Effector CD8-positive, alpha-beta T cell (primary cell): ENCODE results near the gene KIRREL3.

Experiments
- DNase-seq: peaks from one replicate; lab custom pipeline; 2025; lab: John Stamatoyannopoulos, UW

The KIRREL3 gene

GRCh38 chr11:126782810-126783209, 217.8 kb downstream of the KIRREL3 start:
- no peak for DNase-seq

GRCh38 chr11:126781942-126782341, 218.6 kb downstream of the KIRREL3 start:
- no peak for DNase-seq

- no peak for DNase-seq
These were observed 224.5 kb downstream of the KIRREL3 start for GRCh38 chr11:126776119-126776518.

GRCh38 chr11:126772267-126772666, 228.3 kb downstream of the KIRREL3 start:
- no peak for DNase-seq

- DNase-seq = no peak
These were observed 231.9 kb downstream of the KIRREL3 start for GRCh38 chr11:126768702-126769101.

- no peak for DNase-seq
These were observed 234.1 kb downstream of the KIRREL3 start for GRCh38 chr11:126766440-126766839.

GRCh38 chr11:126765196-126765595, 235.4 kb downstream of the KIRREL3 start:
- no peak for DNase-seq

GRCh38 chr11:126764231-126764630, 236.3 kb downstream of the KIRREL3 start:
- DNase-seq = no peak

- DNase-seq = no peak
These were observed 243.7 kb downstream of the KIRREL3 start for GRCh38 chr11:126756855-126757254.

- DNase-seq = no peak
These were observed 244.1 kb downstream of the KIRREL3 start for GRCh38 chr11:126756421-126756820.

- no peak for DNase-seq
These were observed 245.0 kb downstream of the KIRREL3 start for GRCh38 chr11:126755526-126755925.

- DNase-seq = no peak
These were observed 245.8 kb downstream of the KIRREL3 start for GRCh38 chr11:126754591-126755426.

GRCh38 chr11:126753990-126754389, 246.6 kb downstream of the KIRREL3 start:
- no peak for DNase-seq

GRCh38 chr11:126751242-126751641, 249.3 kb downstream of the KIRREL3 start:
- DNase-seq = no peak

GRCh38 chr11:126748793-126749192, 251.8 kb downstream of the KIRREL3 start:
- no peak for DNase-seq

- no peak for DNase-seq
These were observed 252.3 kb downstream of the KIRREL3 start for GRCh38 chr11:126748100-126748791.

GRCh38 chr11:126747315-126747714, 253.3 kb downstream of the KIRREL3 start:
- no peak for DNase-seq

- no peak for DNase-seq
These were observed 254.1 kb downstream of the KIRREL3 start for GRCh38 chr11:126746443-126746842.

- DNase-seq = no peak
These were observed 255.9 kb downstream of the KIRREL3 start for GRCh38 chr11:126744699-126745098.

- no peak for DNase-seq
These were observed 256.9 kb downstream of the KIRREL3 start for GRCh38 chr11:126743628-126744027.

- no peak for DNase-seq
These were observed 258.0 kb downstream of the KIRREL3 start for GRCh38 chr11:126742582-126742981.

GRCh38 chr11:126740846-126741245, 259.7 kb downstream of the KIRREL3 start:
- no peak for DNase-seq

GRCh38 chr11:126739499-126740145, 260.9 kb downstream of the KIRREL3 start:
- no peak for DNase-seq
